Prostate gland (tissue), 2 donors: ENCODE measurements around the gene TAF7. TPM values are rescaled to one million over a fixed set of nuclear protein-coding genes. Genes with fewer than 3 reads are reported as not detected.

Source experiments
- DNase-seq: peaks from one replicate; pipeline ENCODE4 v3.0.0-alpha.2; 2019; ENCODE audit warnings: low spot score
- H3K27ac ChIP-seq, 2 donors: fragments of 200-600 bp; sonication (generic); 2 replicates each; pipeline ENCODE4 v1.5.1; 2017 to 2019
- H3K27me3 ChIP-seq: fragments of 200-600 bp; sonication (generic); replicated peaks from 2 replicates; pipeline ENCODE4 v1.5.1; 2019; ENCODE audit not compliant: insufficient read depth
- H3K36me3 ChIP-seq, 2 donors: fragments of 200-600 bp; sonication (generic); 1 replicate in 1 of 2; 2 replicates in 1 of 2; pipeline versions ENCODE4 v1.5.1 to v1.8.1; 2017 to 2019
- H3K4me1 ChIP-seq: fragments of 200-600 bp; sonication (generic); replicated peaks from 2 replicates; pipeline ENCODE4 v1.5.1; 2019
- H3K4me3 ChIP-seq, 2 donors: fragments of 200-600 bp; sonication (generic); 2 replicates each; pipeline ENCODE4 v1.5.1; 2017 to 2019
- H3K9me3 ChIP-seq: fragments of 200-600 bp; sonication (generic); 2 replicates; pipeline ENCODE4 v1.5.1; 2017
- CTCF ChIP-seq, 4 experiments: fragments of 200-600 bp in 2 of 4; fragments of 450-650 bp in 2 of 4; sonication (generic) in 2 of 4; IDR thresholded peaks; 1 replicate in 3 of 4; 2 replicates in 1 of 4; pipeline ENCODE4 v1.5.1; 2016 to 2019; ENCODE audit warnings: antibody characterized with exemption in 4 of 4, mild to moderate bottlenecking in 2 of 4, moderate library complexity in 2 of 4
- POLR2A ChIP-seq: fragments of 450-650 bp; IDR thresholded peaks from one replicate; pipeline ENCODE4 v1.6.1; 2016; ENCODE audit warnings: antibody characterized with exemption, mild to moderate bottlenecking
- POLR2AphosphoS5 ChIP-seq: sonication (generic); formaldehyde crosslinking; IDR thresholded peaks from one replicate; pipeline ENCODE4 v1.6.1; 2017; ENCODE audit warnings: antibody characterized with exemption
- WGBS: methylation state at CpG from one replicate; pipeline ENCODE4 v1.1.5; 2018; 5-methylcytosine and 5-hydroxymethylcytosine counted together
- intact Hi-C: fragments of 100-400 bp; cut with DNase I; formaldehyde crosslinking; loops from one replicate; pipeline ENCODE4 v1.14.2; 2022
- total RNA-seq, 2 donors: library from RNA; depleted of rRNA; stranded (reverse); fragments of >200 nt; gene quantifications; one replicate each; pipeline ENCODE4 v1.1.0, GENCODE V29; 2016

Gene TAF7
- total RNA-seq, 2 donors from 2014 or later: 59.3 to 85.9 TPM

GRCh38 chr5:141360685-141361084, 40.1 kb upstream of the TAF7 start:
- Histone ChIP-seq H3K27ac (no peak overlapping the region), H3K27me3 (peaks cover 19% of the 10 kb centered on the region), H3K4me1 (no peaks in the 10 kb centered on the region), H3K9me3 (no peaks in the 10 kb centered on the region), H3K36me3 (no peaks in the 10 kb centered on the region), H3K4me3 (no peak overlapping the region)
- WGBS: 35% methylated on average over 15 of the region's 15 CpGs
- intact Hi-C loops: no loop called here
- TF ChIP-seq POLR2A: no peak
- no peak for TF ChIP-seq CTCF (IDR thresholded peaks at IDR 0.05)
- TF ChIP-seq POLR2AphosphoS5: no peak
- no peak for DNase-seq

- 18% methylated on average over 24 of the region's 24 CpGs for WGBS
- no peak within 1 kb of the TSS for H3K27ac ChIP-seq
- H3K4me1 ChIP-seq: no peaks in the 10 kb centered on the region
- H3K36me3 ChIP-seq: no peaks in the 10 kb centered on the region
- TF ChIP-seq CTCF (IDR thresholded peaks at IDR 0.05): peak in 1 of 4 experiments; percentile 34
- no peak for TF ChIP-seq POLR2AphosphoS5
- no peak for DNase-seq
- H3K4me3 ChIP-seq: peak within 1 kb of the TSS; percentile 2 to 19
- H3K27me3 ChIP-seq: peaks cover 19% of the 10 kb centered on the region
- no peaks in the 10 kb centered on the region for H3K9me3 ChIP-seq
- intact Hi-C loops: no loop called here
These were observed 39.3 kb upstream of the TAF7 start, which contains the start of gene PCDHGB2 for GRCh38 chr5:141359790-141360426. TSS of gene PCDHGB2 (plus strand) at chr5:141359994. CDS start at chr5:141360136, 142 bp downstream.

GRCh38 chr5:141356950-141357349, 36.4 kb upstream of the TAF7 start:
- Histone ChIP-seq H3K27me3 (peaks cover 11% of the 10 kb centered on the region), H3K4me1 (no peaks in the 10 kb centered on the region), H3K27ac (no peak overlapping the region), H3K36me3 (no peaks in the 10 kb centered on the region), H3K4me3 (no peak overlapping the region), H3K9me3 (no peaks in the 10 kb centered on the region)
- WGBS: 52% methylated on average over 5 of the region's 19 CpGs
- TF ChIP-seq CTCF (IDR thresholded peaks at IDR 0.05): no peak
- TF ChIP-seq POLR2AphosphoS5: no peak
- TF ChIP-seq POLR2A: no peak
- intact Hi-C loops: no loop called here
- DNase-seq: no peak

GRCh38 chr5:141356133-141356532, 35.5 kb upstream of the TAF7 start:
- H3K27ac ChIP-seq: no peak overlapping the region
- WGBS: 73% methylated on average over 5 of the region's 5 CpGs
- no peak overlapping the region for H3K4me3 ChIP-seq
- no peaks in the 10 kb centered on the region for H3K4me1 ChIP-seq
- intact Hi-C loops: no loop called here
- peaks cover 7% of the 10 kb centered on the region for H3K27me3 ChIP-seq
- no peaks in the 10 kb centered on the region for H3K36me3 ChIP-seq
- H3K9me3 ChIP-seq: no peaks in the 10 kb centered on the region
- no peak for DNase-seq
- no peak for TF ChIP-seq POLR2AphosphoS5
- TF ChIP-seq POLR2A: no peak
- TF ChIP-seq CTCF (IDR thresholded peaks at IDR 0.05): no peak

- Histone ChIP-seq H3K9me3 (no peaks in the 10 kb centered on the region), H3K27ac (no peak overlapping the region), H3K4me1 (no peaks in the 10 kb centered on the region), H3K36me3 (no peaks in the 10 kb centered on the region), H3K4me3 (no peak overlapping the region), H3K27me3 (peaks cover 5% of the 10 kb centered on the region)
- intact Hi-C loops: no loop called here
- DNase-seq: no peak
- 42% methylated on average over 24 of the region's 24 CpGs for WGBS
- TF ChIP-seq POLR2A (no peak), POLR2AphosphoS5 (no peak), CTCF (IDR thresholded peaks at IDR 0.05) (no peak)
These were observed 35.1 kb upstream of the TAF7 start for GRCh38 chr5:141355641-141356040.
